CD14-positive monocyte (primary cell): Measurements from ENCODE around the gene CD24. TPM values are rescaled to one million over a fixed set of nuclear protein-coding genes. Genes with fewer than 3 reads are reported as not detected.

Experiments used
- DNase-seq, 3 donors: peaks; one replicate each; pipeline ENCODE4 v3.0.0-alpha.2; 2011 to 2022
- H2AFZ ChIP-seq: 2 replicates; pipeline ENCODE4 v1.6.0; 2012; ENCODE audit warnings: mild to moderate bottlenecking, low read depth, low read length, inconsistent platforms; ENCODE audit not compliant: insufficient read depth, poor library complexity, severe bottlenecking
- H3K27ac ChIP-seq, 2 donors: 1 replicate in 1 of 2; 2 replicates in 1 of 2; pipeline ENCODE4 v1.5.1; 2012 to 2013; ENCODE audit warnings: low read length in 2 of 2, control low read depth in 1 of 2, inconsistent platforms in 1 of 2, low read depth in 1 of 2, mild to moderate bottlenecking in 1 of 2
- H3K27me3 ChIP-seq, 2 donors: one replicate each; pipeline versions ENCODE4 v1.6.0 to v1.6.1; 2011 to 2013; ENCODE audit warnings: low read length in 2 of 2; ENCODE audit not compliant: control insufficient read depth in 2 of 2, insufficient read depth in 2 of 2
- H3K36me3 ChIP-seq, 2 donors: replicated peaks in 1 of 2; 1 replicate in 1 of 2; 2 replicates in 1 of 2; pipeline versions ENCODE4 v1.5.1 to v1.6.1; 2012 to 2013; ENCODE audit warnings: low read length in 2 of 2, control low read depth in 1 of 2, inconsistent platforms in 1 of 2, mild to moderate bottlenecking in 1 of 2; ENCODE audit not compliant: insufficient read depth in 2 of 2, control insufficient read depth in 1 of 2
- H3K4me1 ChIP-seq, 2 donors: 1 replicate in 1 of 2; 2 replicates in 1 of 2; pipeline versions ENCODE4 v1.5.1 to v1.6.1; 2012 to 2013; ENCODE audit warnings: low read length in 2 of 2, control low read depth in 1 of 2, inconsistent platforms in 1 of 2, mild to moderate bottlenecking in 1 of 2, moderate library complexity in 1 of 2; ENCODE audit not compliant: insufficient read depth in 2 of 2, control insufficient read depth in 1 of 2
- H3K4me2 ChIP-seq: replicated peaks from 2 replicates; pipeline ENCODE3; 2012; ENCODE audit warnings: low read length, moderate library complexity, mild to moderate bottlenecking; ENCODE audit not compliant: poor library complexity, severe bottlenecking; ENCODE audit errors: extremely low read depth
- H3K4me3 ChIP-seq, 3 experiments: fragments of 200-600 bp in 1 of 3; sonication (generic) in 1 of 3; replicated peaks in 1 of 3; 1 replicate in 2 of 3; 2 replicates in 1 of 3; pipeline ENCODE4 v1.5.1; 2011 to 2013; ENCODE audit warnings: low read length in 3 of 3, mild to moderate bottlenecking in 3 of 3, control low read depth in 2 of 3, low read depth in 2 of 3, inconsistent platforms in 1 of 3, moderate library complexity in 1 of 3
- H3K79me2 ChIP-seq: 2 replicates; pipeline ENCODE4 v1.6.0; 2012; ENCODE audit warnings: mild to moderate bottlenecking, control low read depth, inconsistent platforms, low read length, moderate library complexity; ENCODE audit not compliant: insufficient read depth
- H3K9ac ChIP-seq: 2 replicates; pipeline ENCODE4 v1.6.0; 2017; ENCODE audit warnings: low read length, mild to moderate bottlenecking; ENCODE audit not compliant: insufficient read depth, poor library complexity, severe bottlenecking
- H3K9me3 ChIP-seq, 2 donors: replicated peaks in 1 of 2; 1 replicate in 1 of 2; 2 replicates in 1 of 2; pipeline versions ENCODE4 v1.5.1 to v1.6.1; 2012 to 2013; ENCODE audit warnings: low read length in 2 of 2, control low read depth in 1 of 2; ENCODE audit not compliant: control insufficient read depth in 1 of 2, insufficient read depth in 1 of 2
- H4K20me1 ChIP-seq: 2 replicates; pipeline ENCODE4 v1.6.0; 2012; ENCODE audit warnings: mild to moderate bottlenecking, low read length, control low read depth, moderate library complexity; ENCODE audit not compliant: insufficient read depth
- H3K27ac Mint-ChIP-seq, 7 donors: one replicate each; pipeline ENCODE4 v1.8.0; 2020; ENCODE audit warnings: mild to moderate bottlenecking in 7 of 7, mixed read lengths in 7 of 7, moderate library complexity in 6 of 7, inconsistent platforms in 2 of 7
- H3K27me3 Mint-ChIP-seq, 3 donors: one replicate each; pipeline ENCODE4 v1.8.0; 2021 to 2022; ENCODE audit warnings: low read depth in 3 of 3, mild to moderate bottlenecking in 3 of 3, mixed read lengths in 3 of 3, moderate library complexity in 3 of 3, inconsistent platforms in 1 of 3
- H3K36me3 Mint-ChIP-seq, 2 donors: one replicate each; pipeline ENCODE4 v1.8.0; 2020; ENCODE audit warnings: mixed read lengths in 2 of 2, inconsistent platforms in 1 of 2, mild to moderate bottlenecking in 1 of 2
- H3K4me1 Mint-ChIP-seq: one replicate; pipeline ENCODE4 v1.8.0; 2020; ENCODE audit warnings: mild to moderate bottlenecking, mixed read lengths
- H3K4me3 Mint-ChIP-seq, 2 donors: one replicate each; pipeline ENCODE4 v1.8.0; 2020; ENCODE audit warnings: mild to moderate bottlenecking in 2 of 2, mixed read lengths in 2 of 2, moderate library complexity in 1 of 2
- H3K9me3 Mint-ChIP-seq, 7 donors: one replicate each; pipeline ENCODE4 v1.8.0; 2020 to 2022; ENCODE audit warnings: mixed read lengths in 7 of 7, mild to moderate bottlenecking in 6 of 7, moderate library complexity in 6 of 7, inconsistent platforms in 2 of 7
- CTCF ChIP-seq: fragments of 200-600 bp; IDR thresholded peaks from one replicate; pipeline ENCODE4 v1.8.0; 2022; ENCODE audit warnings: antibody characterized with exemption, mild to moderate bottlenecking
- WGBS: methylation state at CpG from one replicate; pipeline ENCODE4 v1.1.5; 2013; ENCODE audit warnings: missing lambda C conversion rate; ENCODE audit not compliant: insufficient coverage; 5-methylcytosine and 5-hydroxymethylcytosine counted together
- intact Hi-C, 2 donors: fragments of 100-400 bp; cut with micrococcal nuclease; formaldehyde crosslinking; loops; one replicate each; pipeline versions ENCODE4 v1.15.0 to v1.15.1; 2023
- polyA plus RNA-seq, 3 donors: library from polyadenylated mRNA; depleted of rRNA in 1 of 3; unstranded in 2 of 3; stranded (reverse) in 1 of 3; fragments of 300-500 nt in 2 of 3; fragments of >200 nt in 1 of 3; fragmentation: Illumina TruSeq in 2 of 3; gene quantifications; 1 replicate in 2 of 3; 2 replicates in 1 of 3; pipeline ENCODE4 v1.2.3, GENCODE V29; 2012 to 2021

CD24 gene
- polyA plus RNA-seq, 3 donors: 0.05 to 0.46 (median 0.29) TPM

GRCh38 chr6:106980926-106981325 lies 6.4 kb upstream of the CD24 start:
- peaks cover 0 to 1% of the 10 kb centered on the region in 2 donors for H3K36me3 Mint-ChIP-seq
- TF ChIP-seq CTCF: no peak
- Histone ChIP-seq H2AFZ (no peak overlapping the region), H3K36me3 (no peaks in the 10 kb centered on the region), H3K27ac (no peak overlapping the region), H3K9ac (no peak overlapping the region), H3K79me2 (no peaks in the 10 kb centered on the region), H3K4me1 (no peaks in the 10 kb centered on the region), H4K20me1 (no peaks in the 10 kb centered on the region), H3K4me3 (no peak overlapping the region), H3K4me2 (no peak overlapping the region), H3K9me3 (peaks cover 0 to 5% of the 10 kb centered on the region in 2 donors), H3K27me3 (peaks cover 18 to 25% of the 10 kb centered on the region in 2 donors)
- H3K9me3 Mint-ChIP-seq: peaks cover 0 to 3% (median 0%) of the 10 kb centered on the region in 7 donors
- intact Hi-C loops: no loop called here
- H3K27me3 Mint-ChIP-seq: peaks cover 30 to 41% (median 34%) of the 10 kb centered on the region in 3 donors
- WGBS: 100% methylated on average over 2 of the region's 4 CpGs
- H3K4me1 Mint-ChIP-seq: no peaks in the 10 kb centered on the region
- H3K27ac Mint-ChIP-seq: no peak overlapping the region
- no peak overlapping the region for H3K4me3 Mint-ChIP-seq
- DNase-seq: no peak

GRCh38 chr6:106979435-106979884 lies 4.9 kb upstream of the CD24 start:
- Mint-ChIP-seq H3K36me3 (peaks cover 0 to 2% of the 10 kb centered on the region in 2 donors), H3K27ac (no peak overlapping the region), H3K27me3 (peaks cover 31 to 51% (median 38%) of the 10 kb centered on the region in 3 donors), H3K9me3 (peaks cover 0 to 6% (median 0%) of the 10 kb centered on the region in 7 donors), H3K4me1 (peaks cover 4% of the 10 kb centered on the region), H3K4me3 (peak overlapping the region in 1 of 2 donors; percentile 26)
- Histone ChIP-seq H3K27me3 (peaks cover 22 to 36% of the 10 kb centered on the region in 2 donors), H3K36me3 (no peaks in the 10 kb centered on the region), H3K79me2 (no peaks in the 10 kb centered on the region), H3K4me1 (peaks cover 7 to 12% of the 10 kb centered on the region in 2 donors), H2AFZ (no peak overlapping the region), H3K27ac (no peak overlapping the region), H3K4me2 (no peak overlapping the region), H3K4me3 (no peak overlapping the region), H3K9me3 (peaks cover 0 to 5% of the 10 kb centered on the region in 2 donors), H3K9ac (no peak overlapping the region), H4K20me1 (no peaks in the 10 kb centered on the region)
- peak; percentile 87 for TF ChIP-seq CTCF
- peak; percentile 69 to 74 (median 70) for DNase-seq
- 0% methylated on average over 3 of the region's 8 CpGs for WGBS
- intact Hi-C loops: loop anchor here (2.0 to 10.0 kb wide), 4 partner anchors 395 to 642 kb away; no protein-coding TSS in a partner anchor
